ENCODE results near the gene PSMA5. TPM values are rescaled to one million over a fixed set of nuclear protein-coding genes. Genes with fewer than 3 reads are reported as not detected.
"Not testable (repeated sequence)": the region's sequence is repeated elsewhere in the genome, so short reads cannot be mapped to it uniquely, and the experiment has no call there.

The PSMA5 gene
- total RNA-seq, 1 donor, result 56.1 TPM

- DNase-seq (ENCODE audit: low read depth), result no peak
- no peak for TF ChIP-seq CTCF (IDR thresholded peaks at IDR 0.05; ENCODE audit: insufficient read depth, low read length)
- no peak overlapping the region for H3K4me3 ChIP-seq (ENCODE audit: low read depth, low read length)
Measured at GRCh38 chr1:109379907-109380306, 46.3 kb downstream of the PSMA5 start.

- no peak for DNase-seq (ENCODE audit: low read depth)
- TF ChIP-seq CTCF (IDR thresholded peaks at IDR 0.05; ENCODE audit: insufficient read depth, low read length), result no peak
- no peak overlapping the region for H3K4me3 ChIP-seq (ENCODE audit: low read depth, low read length)
Measured at GRCh38 chr1:109379422-109379821, 46.8 kb downstream of the PSMA5 start.

- TF ChIP-seq CTCF (IDR thresholded peaks at IDR 0.05; ENCODE audit: insufficient read depth, low read length), result no peak
- DNase-seq (ENCODE audit: low read depth), result no peak
- H3K4me3 ChIP-seq (ENCODE audit: low read depth, low read length), result no peak overlapping the region
Measured at GRCh38 chr1:109377698-109378097, 48.5 kb downstream of the PSMA5 start.

GRCh38 chr1:109373696-109374095, 52.6 kb downstream of the PSMA5 start:
- H3K4me3 ChIP-seq (ENCODE audit: low read depth, low read length); DNase-seq (ENCODE audit: low read depth): not testable (repeated sequence)

- H3K4me3 ChIP-seq (ENCODE audit: low read depth, low read length), result no peak overlapping the region
- TF ChIP-seq CTCF (IDR thresholded peaks at IDR 0.05; ENCODE audit: insufficient read depth, low read length), result no peak
- DNase-seq (ENCODE audit: low read depth), result no peak
Measured at GRCh38 chr1:109373126-109373525, 53.1 kb downstream of the PSMA5 start.

GRCh38 chr1:109372281-109372680, 54.0 kb downstream of the PSMA5 start:
- H3K4me3 ChIP-seq (ENCODE audit: low read depth, low read length), result no peak overlapping the region
- DNase-seq (ENCODE audit: low read depth), result no peak
- TF ChIP-seq CTCF (IDR thresholded peaks at IDR 0.05; ENCODE audit: insufficient read depth, low read length), result no peak

GRCh38 chr1:109371341-109371739, 54.9 kb downstream of the PSMA5 start:
- no peak for DNase-seq (ENCODE audit: low read depth)
- H3K4me3 ChIP-seq (ENCODE audit: low read depth, low read length), result no peak overlapping the region
- no peak for TF ChIP-seq CTCF (IDR thresholded peaks at IDR 0.05; ENCODE audit: insufficient read depth, low read length)

Data from fibroblast of the aortic adventitia (primary cell).